Esophagus muscularis mucosa (tissue), 4 donors: ENCODE data around the gene GPSM1. TPM values are rescaled to one million over a fixed set of nuclear protein-coding genes. Genes with fewer than 3 reads are reported as not detected.

Experiments
- DNase-seq: peaks from one replicate; pipeline ENCODE4 v3.0.0-alpha.2; 2017; ENCODE audit errors: extremely low spot score
- H3K27ac ChIP-seq, 4 donors: fragments of 200-600 bp; sonication (generic); replicated peaks in 1 of 4; 1 replicate in 3 of 4; 2 replicates in 1 of 4; pipeline ENCODE4 v1.5.1; 2016 to 2019; ENCODE audit warnings: mild to moderate bottlenecking in 1 of 4
- H3K27me3 ChIP-seq, 4 donors: fragments of 200-600 bp; sonication (generic); one replicate each; pipeline versions ENCODE4 v1.5.1 to v1.6.0; 2016 to 2019
- H3K36me3 ChIP-seq, 4 donors: fragments of 200-600 bp; sonication (generic); one replicate each; pipeline ENCODE4 v1.5.1; 2016 to 2019
- H3K4me1 ChIP-seq, 4 donors: fragments of 200-600 bp; sonication (generic); one replicate each; pipeline ENCODE4 v1.5.1; 2016 to 2019
- H3K4me3 ChIP-seq, 4 donors: fragments of 200-600 bp; sonication (generic); 1 replicate in 2 of 4; 2 replicates in 2 of 4; pipeline ENCODE4 v1.5.1; 2016 to 2019; ENCODE audit warnings: mild to moderate bottlenecking in 4 of 4, moderate library complexity in 1 of 4
- H3K9me3 ChIP-seq, 4 donors: fragments of 200-600 bp; sonication (generic); 1 replicate in 3 of 4; 2 replicates in 1 of 4; pipeline ENCODE4 v1.5.1; 2016 to 2019
- EP300 ChIP-seq: sonication (generic); formaldehyde crosslinking; IDR thresholded peaks from one replicate; pipeline ENCODE4 v1.6.1; 2017; ENCODE audit warnings: antibody characterized with exemption
- POLR2A ChIP-seq: fragments of 450-650 bp; IDR thresholded peaks from one replicate; pipeline ENCODE4 v1.6.1; 2017; ENCODE audit warnings: antibody characterized with exemption, moderate library complexity, mild to moderate bottlenecking, low read depth
- POLR2AphosphoS5 ChIP-seq, 2 donors: sonication (generic); formaldehyde crosslinking; IDR thresholded peaks; one replicate each; pipeline ENCODE4 v1.6.1; 2017; ENCODE audit warnings: antibody characterized with exemption in 2 of 2
- WGBS: methylation state at CpG from one replicate; pipeline ENCODE4 v1.1.5; 2018; 5-methylcytosine and 5-hydroxymethylcytosine counted together
- intact Hi-C: fragments of 100-400 bp; cut with DNase I; formaldehyde crosslinking; loops from one replicate; pipeline ENCODE4 v1.15.1; 2023
- total RNA-seq, 4 donors: library from RNA; depleted of rRNA; stranded (reverse); fragments of >200 nt; gene quantifications; one replicate each; pipeline versions ENCODE4 v1.1.0 to v1.2.1, GENCODE V29; 2016
- TF ChIP-seq, protein P1 (sequence below), 3 experiments: fragments of 200-600 bp in 2 of 3; fragments of 450-650 bp in 1 of 3; sonication (generic) in 2 of 3; IDR thresholded peaks; one replicate each; pipeline ENCODE4 v1.5.1; 2017 to 2019; ENCODE audit warnings: antibody characterized with exemption in 3 of 3, mild to moderate bottlenecking in 2 of 3, moderate library complexity in 1 of 3

Gene GPSM1
- total RNA-seq, 4 donors from 2014 or later: 8.3 to 18.5 (median 16.3) TPM

DNA sequence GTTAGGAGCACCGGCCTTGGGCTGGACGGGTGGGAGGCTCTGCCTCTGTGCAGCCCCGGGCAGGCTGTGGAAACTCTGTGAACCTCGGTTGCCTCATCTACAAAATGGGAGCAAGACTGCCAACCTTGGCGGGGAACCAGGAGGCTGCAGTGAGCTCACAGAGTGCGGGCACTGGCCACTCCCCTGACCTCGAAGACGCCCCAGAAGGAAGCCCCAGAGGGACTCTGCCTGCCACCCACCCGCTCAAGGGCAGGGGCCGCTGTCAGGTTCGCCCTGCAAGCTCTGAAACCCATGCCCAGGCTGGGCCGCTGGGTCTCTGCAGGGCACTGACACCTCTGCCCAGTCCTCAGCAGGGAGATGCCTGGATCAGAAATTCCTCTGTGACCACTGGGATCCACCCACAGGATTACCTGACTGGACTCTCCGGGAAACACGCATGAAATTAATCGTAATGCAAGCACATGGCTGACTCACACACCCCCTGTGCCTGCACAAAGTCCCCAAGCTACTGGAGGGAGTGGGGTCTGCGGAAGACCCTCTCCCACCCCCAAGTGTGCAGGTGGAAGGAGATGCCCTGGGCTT, 30.8 kb upstream of the GPSM1 start:
- H3K4me3 ChIP-seq: no peak overlapping the region
- intact Hi-C loops: no loop called here
- no peak for DNase-seq
- WGBS: 73% methylated on average over 12 of the region's 16 CpGs
- H3K27me3 ChIP-seq: peaks cover 0 to 62% (median 7%) of the 10 kb centered on the region in 4 donors
- no peak for TF ChIP-seq EP300
- TF ChIP-seq, protein P1, sequence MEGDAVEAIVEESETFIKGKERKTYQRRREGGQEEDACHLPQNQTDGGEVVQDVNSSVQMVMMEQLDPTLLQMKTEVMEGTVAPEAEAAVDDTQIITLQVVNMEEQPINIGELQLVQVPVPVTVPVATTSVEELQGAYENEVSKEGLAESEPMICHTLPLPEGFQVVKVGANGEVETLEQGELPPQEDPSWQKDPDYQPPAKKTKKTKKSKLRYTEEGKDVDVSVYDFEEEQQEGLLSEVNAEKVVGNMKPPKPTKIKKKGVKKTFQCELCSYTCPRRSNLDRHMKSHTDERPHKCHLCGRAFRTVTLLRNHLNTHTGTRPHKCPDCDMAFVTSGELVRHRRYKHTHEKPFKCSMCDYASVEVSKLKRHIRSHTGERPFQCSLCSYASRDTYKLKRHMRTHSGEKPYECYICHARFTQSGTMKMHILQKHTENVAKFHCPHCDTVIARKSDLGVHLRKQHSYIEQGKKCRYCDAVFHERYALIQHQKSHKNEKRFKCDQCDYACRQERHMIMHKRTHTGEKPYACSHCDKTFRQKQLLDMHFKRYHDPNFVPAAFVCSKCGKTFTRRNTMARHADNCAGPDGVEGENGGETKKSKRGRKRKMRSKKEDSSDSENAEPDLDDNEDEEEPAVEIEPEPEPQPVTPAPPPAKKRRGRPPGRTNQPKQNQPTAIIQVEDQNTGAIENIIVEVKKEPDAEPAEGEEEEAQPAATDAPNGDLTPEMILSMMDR (IDR thresholded peaks at IDR 0.05): no peak
- TF ChIP-seq POLR2AphosphoS5 (IDR thresholded peaks at IDR 0.05): no peak
- no peak for TF ChIP-seq POLR2A
- no peaks in the 10 kb centered on the region for H3K36me3 ChIP-seq
- H3K4me1 ChIP-seq: no peaks in the 10 kb centered on the region
- H3K27ac ChIP-seq: no peak overlapping the region
- no peaks in the 10 kb centered on the region for H3K9me3 ChIP-seq

DNA sequence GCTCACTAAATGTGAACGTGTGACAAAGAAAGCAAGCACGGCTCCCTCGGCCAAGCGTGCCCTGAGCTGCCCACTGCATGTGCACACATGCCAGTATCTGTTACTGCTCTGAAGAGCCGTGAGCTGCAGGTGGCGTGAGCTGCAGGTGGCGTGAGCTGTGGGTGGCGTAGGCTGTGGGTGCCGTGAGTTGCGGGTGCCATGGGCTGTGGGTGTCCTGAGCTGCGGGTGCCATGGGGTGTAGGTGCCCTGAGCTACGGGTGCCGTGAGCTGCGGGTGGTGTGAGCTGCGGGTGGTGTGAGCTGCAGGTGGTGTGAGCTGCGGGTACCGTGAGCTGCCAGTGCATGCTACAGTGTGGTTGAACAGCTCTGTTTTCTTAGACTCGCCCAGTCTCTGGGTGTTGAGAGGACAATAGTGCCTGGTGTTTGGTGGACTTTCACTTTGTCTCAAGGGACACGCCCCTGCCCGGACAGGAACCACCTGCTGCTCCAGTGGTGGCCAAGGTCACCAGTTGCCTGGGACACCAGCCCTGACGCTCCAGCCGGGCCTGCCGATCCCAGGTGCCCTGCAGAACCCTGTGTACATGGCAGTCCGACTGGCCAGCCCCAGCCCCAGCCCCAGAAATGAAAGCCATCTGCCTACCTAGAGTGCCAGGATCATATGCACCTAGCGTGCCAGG, 30.2 kb upstream of the GPSM1 start:
- WGBS: 79% methylated on average over 12 of the region's 25 CpGs
- H3K27ac ChIP-seq: no peak overlapping the region
- H3K27me3 ChIP-seq: peaks cover 0 to 57% (median 7%) of the 10 kb centered on the region in 4 donors
- no peak for DNase-seq
- no peaks in the 10 kb centered on the region for H3K4me1 ChIP-seq
- no peak overlapping the region for H3K4me3 ChIP-seq
- TF ChIP-seq POLR2A: no peak
- TF ChIP-seq POLR2AphosphoS5 (IDR thresholded peaks at IDR 0.05): no peak
- TF ChIP-seq, protein P1 (IDR thresholded peaks at IDR 0.05): no peak
- no peak for TF ChIP-seq EP300
- H3K36me3 ChIP-seq: no peaks in the 10 kb centered on the region
- intact Hi-C loops: no loop called here
- no peaks in the 10 kb centered on the region for H3K9me3 ChIP-seq

DNA sequence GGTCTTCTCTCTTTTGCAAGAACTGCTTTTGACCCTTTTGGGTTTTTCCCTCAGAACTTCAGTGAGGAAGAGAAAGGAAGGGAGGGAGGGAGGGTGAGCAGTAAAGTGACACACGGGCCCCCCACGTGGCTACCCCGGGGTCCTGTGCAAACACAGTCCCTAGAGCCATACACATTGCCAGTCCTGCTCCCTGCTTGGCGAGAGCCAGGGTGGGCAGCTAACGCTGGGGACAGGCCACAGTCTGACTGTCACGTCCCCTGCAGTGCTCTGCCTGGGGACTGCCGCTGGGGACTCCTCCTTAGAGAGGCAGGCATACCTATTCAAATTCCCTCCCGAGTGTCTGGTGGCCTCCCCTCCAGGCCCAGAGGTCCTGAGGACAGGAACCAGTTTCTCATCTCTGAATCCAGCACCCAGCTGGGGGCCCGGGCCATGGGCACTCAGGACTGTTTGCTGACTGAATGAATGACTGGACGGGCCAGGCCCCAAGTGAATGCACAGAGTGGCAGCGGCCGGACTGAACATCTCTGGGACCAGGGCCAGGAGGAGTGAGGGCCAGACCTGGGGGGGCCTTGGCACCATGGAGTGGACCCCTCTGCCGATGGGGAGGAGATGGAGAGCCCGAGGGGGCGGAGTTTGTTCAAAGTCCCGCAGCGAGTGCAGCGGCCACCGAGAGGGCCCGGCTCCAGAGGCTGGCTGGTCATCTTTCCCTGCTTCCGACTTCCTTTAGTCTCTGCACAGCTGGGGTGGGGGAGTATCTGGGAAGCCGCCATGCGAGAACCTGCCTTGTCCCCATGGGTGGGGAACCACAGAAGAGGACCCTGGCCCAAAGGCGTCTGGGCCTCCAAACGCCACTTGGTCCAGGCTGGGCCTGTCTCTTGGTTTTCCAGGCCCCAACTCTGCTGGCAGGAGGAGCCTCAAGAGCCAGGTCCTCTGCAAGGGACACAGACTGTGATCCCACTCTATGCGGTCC, 29.3 kb upstream of the GPSM1 start:
- Histone ChIP-seq H3K4me3 (no peak overlapping the region), H3K27me3 (peaks cover 0 to 65% (median 7%) of the 10 kb centered on the region in 4 donors), H3K36me3 (no peaks in the 10 kb centered on the region), H3K4me1 (no peaks in the 10 kb centered on the region), H3K27ac (no peak overlapping the region), H3K9me3 (no peaks in the 10 kb centered on the region)
- TF ChIP-seq POLR2A: no peak
- TF ChIP-seq, protein P1 (IDR thresholded peaks at IDR 0.05): no peak
- TF ChIP-seq POLR2AphosphoS5 (IDR thresholded peaks at IDR 0.05): no peak
- TF ChIP-seq EP300: no peak
- intact Hi-C loops: no loop called here
- WGBS: 74% methylated on average over 18 of the region's 26 CpGs
- no peak for DNase-seq

DNA sequence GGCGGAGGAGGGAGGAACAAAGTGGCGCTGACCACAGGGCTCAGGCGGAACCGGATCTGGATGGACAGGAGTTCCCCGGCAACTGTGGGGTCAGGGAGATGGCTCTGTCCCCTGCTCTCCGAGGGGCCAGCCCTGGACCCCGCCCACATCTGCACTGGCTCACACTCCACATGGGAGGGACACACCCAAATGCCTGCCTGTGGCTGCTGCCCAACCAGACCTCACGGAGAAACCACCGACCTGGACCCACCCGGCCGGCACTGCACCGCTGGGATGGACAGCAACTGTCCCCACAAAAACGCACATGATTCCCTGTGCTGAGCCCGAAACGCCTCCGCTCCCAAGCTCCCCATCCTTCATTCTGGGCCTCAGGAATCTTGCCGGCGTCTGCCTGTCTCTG, 28.2 kb upstream of the GPSM1 start:
- TF ChIP-seq, protein P1 (IDR thresholded peaks at IDR 0.05): no peak
- no peak for TF ChIP-seq POLR2AphosphoS5 (IDR thresholded peaks at IDR 0.05)
- TF ChIP-seq EP300: no peak
- TF ChIP-seq POLR2A: no peak
- WGBS: 83% methylated on average over 18 of the region's 18 CpGs
- no peaks in the 10 kb centered on the region for H3K4me1 ChIP-seq
- no peaks in the 10 kb centered on the region for H3K9me3 ChIP-seq
- H3K27ac ChIP-seq: no peak overlapping the region
- DNase-seq: no peak
- no peaks in the 10 kb centered on the region for H3K36me3 ChIP-seq
- peaks cover 0 to 76% (median 7%) of the 10 kb centered on the region in 4 donors for H3K27me3 ChIP-seq
- H3K4me3 ChIP-seq: no peak overlapping the region
- intact Hi-C loops: no loop called here
